H1 (cell line): ENCODE results near the gene CFAP97D1.

Source experiments
- EZH2 ChIP-seq: fragments of 200-600 bp; sonication (generic); IDR thresholded peaks from 2 replicates; pipeline ENCODE4 v1.7.1; 2012; ENCODE audit warnings: low read depth, mild to moderate bottlenecking, moderate library complexity, low read length, inconsistent platforms; ENCODE audit not compliant: severe bottlenecking
- POLR2A ChIP-seq, 2 experiments: IDR thresholded peaks; 1 replicate in 1 of 2; 2 replicates in 1 of 2; pipeline ENCODE4 v1.6.1; 2011; ENCODE audit warnings: low read depth in 2 of 2, low read length in 2 of 2, mild to moderate bottlenecking in 2 of 2; ENCODE audit errors: control extremely low read depth in 1 of 2
- TF ChIP-seq, protein P1 (sequence below), 3 experiments: IDR thresholded peaks; 1 replicate in 2 of 3; 2 replicates in 1 of 3; pipeline versions ENCODE4 v1.5.1 to v1.6.1; 2011; ENCODE audit warnings: low read length in 3 of 3, mild to moderate bottlenecking in 3 of 3, inconsistent platforms in 2 of 3, low read depth in 1 of 3, moderate library complexity in 1 of 3; ENCODE audit not compliant: insufficient read depth in 1 of 3; ENCODE audit errors: control extremely low read depth in 1 of 3

- no peak for TF ChIP-seq POLR2A (IDR thresholded peaks at IDR 0.05; ENCODE audit: control extremely low read depth in 1 of 2, low read depth in 2 of 2, low read length in 2 of 2)
- TF ChIP-seq EZH2: no peak
- TF ChIP-seq, protein P1, sequence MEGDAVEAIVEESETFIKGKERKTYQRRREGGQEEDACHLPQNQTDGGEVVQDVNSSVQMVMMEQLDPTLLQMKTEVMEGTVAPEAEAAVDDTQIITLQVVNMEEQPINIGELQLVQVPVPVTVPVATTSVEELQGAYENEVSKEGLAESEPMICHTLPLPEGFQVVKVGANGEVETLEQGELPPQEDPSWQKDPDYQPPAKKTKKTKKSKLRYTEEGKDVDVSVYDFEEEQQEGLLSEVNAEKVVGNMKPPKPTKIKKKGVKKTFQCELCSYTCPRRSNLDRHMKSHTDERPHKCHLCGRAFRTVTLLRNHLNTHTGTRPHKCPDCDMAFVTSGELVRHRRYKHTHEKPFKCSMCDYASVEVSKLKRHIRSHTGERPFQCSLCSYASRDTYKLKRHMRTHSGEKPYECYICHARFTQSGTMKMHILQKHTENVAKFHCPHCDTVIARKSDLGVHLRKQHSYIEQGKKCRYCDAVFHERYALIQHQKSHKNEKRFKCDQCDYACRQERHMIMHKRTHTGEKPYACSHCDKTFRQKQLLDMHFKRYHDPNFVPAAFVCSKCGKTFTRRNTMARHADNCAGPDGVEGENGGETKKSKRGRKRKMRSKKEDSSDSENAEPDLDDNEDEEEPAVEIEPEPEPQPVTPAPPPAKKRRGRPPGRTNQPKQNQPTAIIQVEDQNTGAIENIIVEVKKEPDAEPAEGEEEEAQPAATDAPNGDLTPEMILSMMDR (IDR thresholded peaks at IDR 0.05; ENCODE audit: control extremely low read depth in 1 of 3, insufficient read depth in 1 of 3, low read depth in 1 of 3, low read length in 3 of 3): no peak
These were observed 20.5 kb downstream of the CFAP97D1 start for GRCh38 chr17:43800736-43801135.
